HEK293T (cell line): ENCODE results near the gene C19orf85.

Experiments used
- FOXK2 ChIP-seq: fragments of 450-650 bp; IDR thresholded peaks from 2 replicates; pipeline ENCODE4 v1.6.1; 2016; ENCODE audit warnings: mild to moderate bottlenecking
- FOXM1 ChIP-seq: fragments of 450-650 bp; IDR thresholded peaks from 2 replicates; pipeline ENCODE4 v1.6.1; 2017; ENCODE audit warnings: mild to moderate bottlenecking, borderline replicate concordance
- TARDBP ChIP-seq: fragments of 450-650 bp; IDR thresholded peaks from 2 replicates; pipeline ENCODE4 v1.6.1; 2016
- ZNF384 ChIP-seq: fragments of 450-650 bp; IDR thresholded peaks from 2 replicates; pipeline ENCODE4 v1.6.1; 2016

DNA sequence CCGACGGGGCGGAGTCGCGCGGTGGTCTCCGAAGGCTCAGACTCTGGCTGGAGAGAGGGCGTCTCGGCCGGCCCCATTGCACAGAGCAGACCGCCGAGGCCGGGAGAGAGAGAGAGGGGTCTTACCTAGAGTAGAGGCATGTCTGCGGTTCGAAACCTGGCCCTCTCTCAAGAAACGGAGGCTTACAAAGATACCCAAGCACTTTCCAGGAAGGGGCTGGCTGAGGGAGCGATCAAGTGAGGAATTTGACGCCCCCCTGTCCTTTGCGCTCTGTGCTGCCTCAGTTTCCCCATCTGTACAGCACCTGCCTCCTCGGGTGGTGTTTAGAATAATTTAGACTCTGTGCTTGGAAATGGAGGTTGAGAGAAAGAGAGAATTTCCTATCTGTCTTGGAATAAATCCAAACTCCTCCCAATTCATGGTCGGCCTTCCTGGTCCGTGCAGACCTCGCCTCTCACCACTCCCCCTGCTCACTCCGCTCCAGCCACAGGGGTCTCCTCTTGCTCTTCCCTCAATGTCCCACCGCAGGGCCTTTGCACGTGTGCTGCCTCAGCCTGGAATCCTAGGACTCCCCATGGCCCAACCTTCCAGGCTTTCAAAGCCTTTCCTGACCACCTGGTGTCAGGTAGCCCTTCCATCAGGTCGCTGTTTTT lies 2.5 kb downstream of the C19orf85 start:
- no peak for TF ChIP-seq FOXM1
- TF ChIP-seq FOXK2 = no peak
- TF ChIP-seq ZNF384 = no peak
- TF ChIP-seq TARDBP = no peak
